Progenitor cell of endocrine pancreas (in vitro differentiated cells): Measurements from ENCODE around the gene ST8SIA6. TPM values are rescaled to one million over a fixed set of nuclear protein-coding genes. Genes with fewer than 3 reads are reported as not detected.

Experiments used
- DNase-seq: peaks from one replicate; pipeline ENCODE4 v3.0.0; 2021; ENCODE audit warnings: low spot score; ENCODE audit not compliant: unreplicated experiment
- H3K27ac Mint-ChIP-seq: 2 replicates; pipeline ENCODE4 v1.8.0; 2021; ENCODE audit warnings: mild to moderate bottlenecking, moderate library complexity, mixed read lengths
- H3K27me3 Mint-ChIP-seq: 2 replicates; pipeline ENCODE4 v1.8.0; 2021; ENCODE audit warnings: mixed read lengths
- H3K36me3 Mint-ChIP-seq: 2 replicates; pipeline ENCODE4 v1.8.0; 2022; ENCODE audit warnings: mixed read lengths; ENCODE audit not compliant: insufficient read depth
- H3K4me1 Mint-ChIP-seq: 2 replicates; pipeline ENCODE4 v1.8.0; 2021; ENCODE audit warnings: low read depth, mixed read lengths
- H3K4me3 Mint-ChIP-seq: 2 replicates; pipeline ENCODE4 v1.8.0; 2021; ENCODE audit warnings: low read depth, mild to moderate bottlenecking, moderate library complexity, mixed read lengths
- H3K9me3 Mint-ChIP-seq: 2 replicates; pipeline ENCODE4 v1.8.0; 2021; ENCODE audit warnings: low read depth, mixed read lengths
- CTCF ChIP-seq: fragments of 200-600 bp; sonication (generic); IDR thresholded peaks from one replicate; pipeline ENCODE4 v1.5.0; 2021; ENCODE audit warnings: antibody characterized with exemption, mild to moderate bottlenecking; ENCODE audit not compliant: unreplicated experiment
- total RNA-seq: library from RNA; stranded (reverse); gene quantifications from 2 replicates; pipeline ENCODE4 v1.2.1, GENCODE V29; 2021

ST8SIA6 gene
- total RNA-seq, 1 donor from 2014 or later: 0.36 TPM

- peaks cover 10% of the 10 kb centered on the region for H3K9me3 Mint-ChIP-seq
- peaks cover 14% of the 10 kb centered on the region for H3K27me3 Mint-ChIP-seq
- H3K4me3 Mint-ChIP-seq: no peak overlapping the region
- H3K36me3 Mint-ChIP-seq: peaks cover 2% of the 10 kb centered on the region
- DNase-seq: no peak
- no peak overlapping the region for H3K27ac Mint-ChIP-seq
- no peak for TF ChIP-seq CTCF
- H3K4me1 Mint-ChIP-seq: peaks cover 2% of the 10 kb centered on the region
Measured at GRCh38 chr10:17470246-17470645, 15.9 kb upstream of the ST8SIA6 start.

- Mint-ChIP-seq H3K27ac (no peak overlapping the region), H3K9me3 (peaks cover 14% of the 10 kb centered on the region), H3K36me3 (peaks cover 2% of the 10 kb centered on the region), H3K4me1 (no peaks in the 10 kb centered on the region), H3K27me3 (peaks cover 14% of the 10 kb centered on the region), H3K4me3 (no peak overlapping the region)
- TF ChIP-seq CTCF: no peak
- no peak for DNase-seq
Measured at GRCh38 chr10:17465328-17466125, 11.1 kb upstream of the ST8SIA6 start.

- no peaks in the 10 kb centered on the region for H3K4me1 Mint-ChIP-seq
- peaks cover 7% of the 10 kb centered on the region for H3K9me3 Mint-ChIP-seq
- DNase-seq: no peak
- H3K27ac Mint-ChIP-seq: no peak overlapping the region
- no peak overlapping the region for H3K4me3 Mint-ChIP-seq
- H3K27me3 Mint-ChIP-seq: peaks cover 14% of the 10 kb centered on the region
- no peaks in the 10 kb centered on the region for H3K36me3 Mint-ChIP-seq
- TF ChIP-seq CTCF: no peak
Measured at GRCh38 chr10:17464545-17464944, 10.2 kb upstream of the ST8SIA6 start.

GRCh38 chr10:17460756-17461155 is 6.4 kb upstream of the ST8SIA6 start:
- no peak overlapping the region for H3K27ac Mint-ChIP-seq
- no peaks in the 10 kb centered on the region for H3K36me3 Mint-ChIP-seq
- no peak for TF ChIP-seq CTCF
- no peak overlapping the region for H3K4me3 Mint-ChIP-seq
- no peaks in the 10 kb centered on the region for H3K4me1 Mint-ChIP-seq
- peaks cover 23% of the 10 kb centered on the region for H3K27me3 Mint-ChIP-seq
- H3K9me3 Mint-ChIP-seq: peaks cover 9% of the 10 kb centered on the region
- no peak for DNase-seq

GRCh38 chr10:17457083-17457482 is 2.7 kb upstream of the ST8SIA6 start:
- Mint-ChIP-seq H3K4me1 (peaks cover 4% of the 10 kb centered on the region), H3K36me3 (no peaks in the 10 kb centered on the region), H3K27ac (no peak overlapping the region), H3K27me3 (peaks cover 43% of the 10 kb centered on the region), H3K9me3 (peaks cover 3% of the 10 kb centered on the region), H3K4me3 (no peak overlapping the region)
- no peak for DNase-seq
- TF ChIP-seq CTCF: no peak
